GM19035 (cell line): ENCODE data around the gene GRIA3.
"Not testable (repeated sequence)": the region's sequence is repeated elsewhere in the genome, so short reads cannot be mapped to it uniquely, and the experiment has no call there.

ENCODE experiments used
- ATAC-seq: cut with Tn5 transposase; IDR thresholded peaks from one replicate; pipeline ENCODE4 v1.9.1; 2021; ENCODE audit not compliant: unreplicated experiment

The GRIA3 gene

DNA sequence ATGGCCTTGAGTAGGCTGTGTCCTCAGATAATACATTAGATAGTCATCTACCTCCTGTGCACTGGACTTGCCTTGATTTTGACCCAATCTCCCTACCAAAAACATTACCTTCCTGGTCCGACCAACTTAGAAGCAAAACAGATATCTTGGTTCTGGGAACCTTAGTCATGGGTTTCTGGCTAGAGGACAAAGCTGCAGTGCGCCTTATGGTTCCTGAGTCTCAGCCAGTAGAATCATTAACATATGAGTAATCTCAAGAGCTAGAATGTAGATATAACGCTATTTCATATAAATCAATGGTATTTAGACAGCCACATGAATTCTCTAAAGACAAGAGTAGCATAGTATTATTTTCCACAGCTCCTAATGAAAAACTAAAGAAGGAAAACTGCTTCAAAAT lies 83.1 kb downstream of the GRIA3 start:
- ATAC-seq = no peak

DNA sequence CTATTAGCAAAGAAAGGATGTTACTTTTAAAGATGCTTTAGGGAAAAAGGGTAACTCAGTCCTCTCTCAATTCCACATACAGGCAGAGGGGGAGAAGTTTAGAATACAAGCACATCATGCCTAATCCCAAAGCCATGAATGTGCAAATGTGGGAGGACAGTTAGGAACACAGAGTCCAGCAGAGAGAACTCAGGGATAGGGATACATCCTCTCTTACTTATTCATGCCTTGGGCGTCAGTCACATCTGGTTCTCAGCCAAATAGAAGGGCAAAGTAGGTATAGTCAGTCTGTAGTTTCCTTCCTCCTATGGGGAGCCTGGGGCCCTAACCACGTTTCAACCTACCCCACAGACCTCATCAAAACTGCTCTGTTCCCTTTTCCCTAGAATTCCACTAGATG lies 87.8 kb downstream of the GRIA3 start:
- ATAC-seq = no peak

DNA sequence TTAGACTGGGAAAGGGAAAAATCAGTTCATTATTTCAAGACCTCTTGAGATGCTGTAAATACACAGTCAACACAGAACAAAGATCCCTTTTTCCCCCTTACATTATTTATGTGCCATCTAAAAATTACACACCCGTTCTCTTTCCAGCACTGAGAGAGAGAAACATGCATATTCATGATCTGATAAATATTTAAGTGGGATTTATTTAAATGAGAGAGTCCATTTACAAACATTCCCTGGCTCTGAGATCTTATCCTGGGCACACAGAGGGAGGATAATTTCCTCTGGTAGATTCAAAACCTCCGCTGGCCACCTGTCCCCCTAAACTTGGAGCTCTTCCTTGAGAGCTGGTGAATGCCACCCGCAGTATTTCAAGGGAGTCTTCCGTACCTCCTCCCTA lies 88.6 kb downstream of the GRIA3 start:
- ATAC-seq = no peak

DNA sequence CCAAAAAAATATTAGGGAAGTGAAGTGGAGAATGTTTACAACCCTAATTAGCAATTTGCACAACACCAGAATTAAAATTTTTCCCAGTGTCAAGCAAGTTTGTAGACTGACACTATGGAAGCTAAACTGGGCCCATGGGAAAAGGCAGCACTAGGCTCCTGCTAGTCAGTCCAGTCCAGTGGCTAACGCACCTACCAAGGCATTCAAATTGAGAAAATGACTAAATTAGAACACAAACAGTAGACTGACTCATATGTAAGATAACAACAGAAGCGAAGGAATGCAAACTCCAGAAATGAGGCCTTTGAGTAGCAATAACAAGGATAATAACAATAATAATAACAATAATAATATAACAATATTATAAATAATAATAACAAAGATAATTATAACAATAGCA lies 90.7 kb downstream of the GRIA3 start:
- ATAC-seq = no peak

DNA sequence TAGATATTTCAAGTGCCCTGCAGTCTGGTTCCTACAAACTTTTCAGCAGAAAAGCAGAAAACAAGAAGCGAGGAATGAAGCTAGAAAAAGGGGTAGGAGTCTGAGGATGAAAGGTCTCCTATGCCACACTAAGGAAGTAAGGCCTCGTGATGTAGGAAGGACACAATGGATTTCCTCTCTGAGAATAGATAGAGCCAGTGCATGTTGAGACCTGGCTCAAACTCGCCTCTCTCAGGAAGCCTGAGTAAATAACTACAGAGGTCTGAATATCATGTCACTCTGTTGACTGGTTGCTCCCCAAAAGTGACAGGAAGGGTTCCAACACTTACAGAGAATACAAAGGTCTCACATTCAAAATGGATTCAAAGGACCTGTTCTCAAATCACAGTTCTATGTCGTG lies 93.3 kb downstream of the GRIA3 start:
- no peak for ATAC-seq

DNA sequence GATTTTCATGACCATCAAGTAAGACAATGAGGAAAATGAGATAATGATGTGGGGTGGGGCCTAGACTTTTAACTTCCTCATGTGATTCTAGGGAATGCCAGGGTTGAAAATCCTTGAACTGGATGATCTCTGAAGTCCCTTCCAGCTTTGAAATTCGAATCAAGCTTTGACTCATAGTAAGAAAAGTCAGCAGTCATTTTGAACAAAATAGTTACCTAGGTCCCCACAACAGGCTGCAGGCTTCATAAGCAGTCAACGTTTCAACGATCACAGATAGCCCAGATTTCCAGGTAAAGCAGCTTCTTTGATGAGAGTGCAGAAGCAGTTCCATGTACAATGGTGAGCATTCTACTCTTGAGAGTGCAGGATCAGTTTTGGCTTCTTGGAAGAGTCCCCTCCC lies 93.7 kb downstream of the GRIA3 start:
- no peak for ATAC-seq

DNA sequence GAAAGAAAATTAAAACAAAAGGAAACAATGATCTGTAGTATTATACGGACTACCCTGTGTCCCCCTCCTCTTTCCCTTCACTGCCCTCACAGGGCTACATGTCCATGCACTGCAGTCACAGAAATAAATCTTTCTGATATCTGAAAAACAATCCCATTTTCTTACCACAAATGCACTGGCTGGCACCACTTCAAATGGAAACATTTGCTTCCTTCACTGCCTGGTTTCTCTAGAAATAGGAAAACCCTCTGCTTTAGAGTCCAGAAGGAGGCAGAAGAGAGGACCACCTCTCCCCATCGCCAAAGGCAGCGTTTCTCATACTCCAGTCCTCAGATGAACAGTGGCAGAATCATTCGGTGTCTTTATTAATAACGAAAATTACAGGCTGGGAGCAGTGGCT lies 98.2 kb downstream of the GRIA3 start:
- ATAC-seq = no peak

DNA sequence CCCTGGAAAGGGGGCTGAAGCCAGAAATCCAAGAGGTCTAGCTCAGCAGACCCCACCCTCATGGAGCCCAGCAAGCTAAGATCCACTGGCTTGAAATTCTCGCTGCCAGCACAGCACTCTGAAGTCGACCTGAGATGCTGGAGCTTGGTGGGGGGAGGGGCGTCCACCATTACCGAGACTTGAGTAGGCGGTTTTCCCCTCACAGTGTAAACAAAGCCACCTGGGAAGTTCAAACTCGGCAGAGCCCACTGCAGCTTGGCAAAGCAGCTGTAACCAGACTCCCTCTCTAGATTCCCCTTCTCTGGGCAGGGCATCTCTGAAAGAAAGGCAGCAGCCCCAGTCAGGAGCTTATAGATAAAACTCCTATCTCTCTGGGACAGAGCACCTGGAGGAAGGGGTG lies 99.3 kb downstream of the GRIA3 start:
- not testable (repeated sequence) for ATAC-seq

DNA sequence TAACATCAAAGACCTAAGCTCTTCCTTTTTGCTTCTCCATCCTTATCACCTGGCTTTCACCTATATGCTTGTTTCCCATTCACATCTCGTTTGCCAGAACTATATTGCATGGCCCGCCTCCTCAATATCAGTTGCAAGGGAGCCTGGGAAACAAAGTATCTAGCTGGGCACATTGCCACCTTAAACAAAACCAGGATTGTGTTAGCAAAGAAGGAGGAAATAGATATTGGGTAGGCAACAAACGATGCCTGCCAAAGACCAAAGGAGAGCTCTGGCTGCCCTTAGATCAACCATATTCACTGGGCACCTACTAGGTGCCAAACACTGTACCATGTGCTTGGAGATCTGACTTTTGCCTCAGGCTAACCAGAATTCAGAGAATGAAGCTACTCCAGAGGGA lies 107.5 kb downstream of the GRIA3 start:
- no peak for ATAC-seq

DNA sequence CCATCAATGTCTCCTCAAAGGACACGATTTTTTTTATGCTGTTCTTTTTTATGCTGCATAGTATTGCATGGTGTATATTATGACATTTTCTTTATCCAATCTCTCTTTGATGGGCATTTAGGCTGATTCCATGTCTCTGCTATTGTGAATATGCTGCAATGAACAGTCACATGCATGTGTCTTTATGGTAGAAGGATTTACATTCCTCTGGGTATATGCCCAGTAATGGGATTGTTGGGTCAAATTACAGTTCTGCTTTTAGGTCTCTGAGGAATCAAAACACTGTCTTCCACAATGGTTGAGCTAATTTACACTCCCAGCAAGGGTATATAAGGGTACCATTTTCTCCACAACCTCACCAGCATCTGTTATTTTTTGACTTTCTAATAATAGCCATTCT lies 113.9 kb downstream of the GRIA3 start:
- ATAC-seq = no peak

DNA sequence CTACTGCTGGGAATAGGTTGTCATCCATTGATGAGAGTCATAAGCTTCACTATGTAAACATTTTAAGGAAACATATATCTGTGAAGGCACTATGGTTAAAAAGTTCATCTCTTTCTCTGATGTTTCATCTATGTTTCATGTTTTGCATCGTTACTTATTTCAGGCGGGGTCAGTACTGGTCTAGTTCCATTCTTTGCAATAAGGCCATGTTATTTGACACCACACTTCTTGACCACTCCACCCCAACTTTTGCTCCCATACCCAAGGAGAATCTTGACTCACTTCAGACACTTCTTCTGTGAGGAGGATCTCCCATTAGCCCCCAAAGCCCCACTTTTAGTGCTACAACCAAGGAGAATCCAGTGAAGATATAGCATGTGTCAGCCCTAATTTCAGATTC lies 119.4 kb downstream of the GRIA3 start:
- no peak for ATAC-seq

DNA sequence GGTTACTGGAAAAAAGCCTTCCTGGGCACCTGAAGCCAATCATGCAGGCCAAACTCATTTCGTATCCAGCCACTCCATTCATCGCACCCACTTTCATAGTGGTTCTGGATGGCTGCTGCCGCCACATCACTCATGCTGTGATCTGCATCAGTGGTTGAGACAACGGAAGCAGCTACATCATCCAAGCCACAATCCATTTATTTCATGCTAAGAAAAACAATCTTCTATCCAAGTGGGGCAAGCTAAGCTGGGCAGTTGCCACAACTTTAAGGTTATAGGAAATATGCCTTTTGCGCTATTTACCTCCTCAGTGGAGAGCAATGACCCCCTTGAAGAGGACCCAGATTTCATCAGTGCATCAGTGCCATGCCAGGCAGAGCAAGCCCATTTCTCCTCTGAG lies 124.6 kb downstream of the GRIA3 start:
- ATAC-seq = no peak

DNA sequence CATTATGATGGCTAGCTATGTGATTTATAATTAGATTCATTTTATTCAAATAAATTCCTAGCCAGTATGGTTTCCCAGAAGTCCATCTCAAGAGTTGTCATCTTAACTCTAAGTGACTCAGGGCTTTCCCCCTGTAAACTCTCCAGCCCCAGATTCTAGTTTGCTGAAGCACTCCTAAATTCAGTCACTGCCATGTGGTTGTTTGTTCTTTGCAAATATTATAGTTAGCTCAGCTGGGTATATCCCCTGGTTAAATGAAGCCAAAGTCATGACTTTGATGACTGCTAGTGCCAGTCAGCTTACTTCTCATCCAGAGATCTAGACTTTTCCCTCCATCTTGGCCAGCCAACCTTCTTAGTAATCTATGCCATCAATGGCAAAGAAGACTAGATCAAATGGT lies 126.0 kb downstream of the GRIA3 start:
- no peak for ATAC-seq

DNA sequence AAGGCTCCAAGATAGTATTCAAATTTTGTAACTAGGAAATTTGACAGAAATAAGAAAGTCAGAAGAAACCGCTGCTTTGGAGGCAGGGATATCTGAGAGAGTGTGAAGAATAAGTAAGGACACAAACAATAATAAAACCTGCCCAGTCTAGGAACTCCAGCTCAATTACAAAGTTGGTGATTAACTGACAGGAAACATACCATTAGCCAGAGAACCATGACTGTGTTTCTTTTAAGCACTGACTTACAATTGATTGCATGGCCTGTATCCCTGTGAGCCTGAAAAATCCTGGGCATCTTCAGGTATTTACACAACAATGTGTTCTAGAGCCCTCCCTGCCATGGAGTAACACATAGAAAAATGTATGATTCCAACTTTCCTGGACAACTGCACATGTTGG lies 127.4 kb downstream of the GRIA3 start:
- ATAC-seq = no peak

DNA sequence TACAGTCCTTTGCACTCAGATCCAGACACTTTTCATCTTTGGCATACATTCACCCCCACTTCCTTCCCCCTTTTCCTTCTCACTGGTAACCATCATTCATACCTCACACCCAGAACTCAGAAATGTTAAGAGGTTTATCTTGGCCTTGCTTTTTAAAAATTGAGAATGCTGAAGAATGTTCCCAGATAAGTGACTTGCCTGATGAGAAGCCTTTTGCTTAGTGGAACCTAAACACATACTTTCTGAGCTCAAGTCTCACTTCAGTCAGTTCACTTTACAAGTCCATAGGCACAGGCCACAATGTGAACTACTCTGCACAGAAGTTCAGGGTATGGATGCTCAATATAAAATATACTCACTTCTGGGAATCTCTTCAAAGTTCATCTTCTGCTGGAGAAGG lies 129.4 kb downstream of the GRIA3 start:
- no peak for ATAC-seq

DNA sequence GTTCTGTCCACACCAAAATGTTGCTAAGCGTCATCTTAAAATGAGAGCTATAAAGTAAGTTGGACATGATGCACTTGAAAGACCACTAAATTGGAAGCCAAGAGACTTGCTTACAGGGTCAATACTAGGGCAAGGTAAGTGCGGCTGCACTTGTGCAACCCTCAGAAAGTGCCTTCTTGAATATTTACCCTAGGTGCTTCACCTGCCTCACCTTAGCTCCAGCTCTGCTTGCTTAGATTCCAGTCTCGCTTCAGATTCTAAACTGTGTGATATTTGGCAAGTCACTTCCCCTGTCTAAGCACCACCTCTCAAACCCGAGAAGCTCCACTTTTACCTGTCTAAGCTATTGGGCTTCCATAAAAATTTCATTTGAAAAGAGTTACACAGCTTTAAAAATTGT lies 136.5 kb downstream of the GRIA3 start:
- no peak for ATAC-seq

DNA sequence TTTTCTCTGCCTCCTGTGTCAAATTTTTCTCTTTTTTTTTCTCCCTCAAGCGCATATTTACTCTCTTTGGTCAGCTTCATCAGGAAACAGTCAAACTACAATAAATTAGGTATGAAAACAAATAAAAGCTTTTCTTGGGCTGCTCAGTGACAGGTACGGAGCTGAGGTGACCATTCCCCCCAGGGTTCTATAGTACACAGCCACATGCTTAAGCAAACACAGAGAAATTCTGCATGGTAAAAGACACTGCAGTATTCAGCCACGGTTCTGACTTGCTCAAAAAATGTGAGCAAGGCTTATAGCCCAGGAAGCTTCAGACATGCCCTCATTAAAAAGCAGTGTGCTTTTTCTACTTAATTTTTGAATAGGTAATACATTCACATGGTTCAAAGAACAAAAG lies 138.5 kb downstream of the GRIA3 start:
- ATAC-seq = no peak

DNA sequence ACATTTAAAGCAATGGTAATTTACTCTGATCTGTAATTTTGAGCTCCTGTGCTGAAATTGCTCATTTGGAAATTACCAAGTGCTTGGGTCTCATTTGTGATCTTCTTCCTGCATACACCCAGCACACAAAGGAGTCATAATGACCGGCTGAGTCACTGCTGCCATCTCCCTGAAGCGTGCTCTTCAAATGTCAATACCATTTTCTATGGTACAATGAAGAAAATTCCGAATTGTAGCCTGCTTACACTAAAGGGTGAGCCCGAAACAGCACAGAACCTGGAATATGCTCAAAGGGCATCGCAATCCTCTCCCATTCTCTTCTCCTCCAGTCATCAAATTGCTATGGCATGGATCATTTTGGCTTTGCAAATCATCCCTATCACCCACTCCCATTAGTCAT lies 140.5 kb downstream of the GRIA3 start:
- ATAC-seq = peak; percentile 55

DNA sequence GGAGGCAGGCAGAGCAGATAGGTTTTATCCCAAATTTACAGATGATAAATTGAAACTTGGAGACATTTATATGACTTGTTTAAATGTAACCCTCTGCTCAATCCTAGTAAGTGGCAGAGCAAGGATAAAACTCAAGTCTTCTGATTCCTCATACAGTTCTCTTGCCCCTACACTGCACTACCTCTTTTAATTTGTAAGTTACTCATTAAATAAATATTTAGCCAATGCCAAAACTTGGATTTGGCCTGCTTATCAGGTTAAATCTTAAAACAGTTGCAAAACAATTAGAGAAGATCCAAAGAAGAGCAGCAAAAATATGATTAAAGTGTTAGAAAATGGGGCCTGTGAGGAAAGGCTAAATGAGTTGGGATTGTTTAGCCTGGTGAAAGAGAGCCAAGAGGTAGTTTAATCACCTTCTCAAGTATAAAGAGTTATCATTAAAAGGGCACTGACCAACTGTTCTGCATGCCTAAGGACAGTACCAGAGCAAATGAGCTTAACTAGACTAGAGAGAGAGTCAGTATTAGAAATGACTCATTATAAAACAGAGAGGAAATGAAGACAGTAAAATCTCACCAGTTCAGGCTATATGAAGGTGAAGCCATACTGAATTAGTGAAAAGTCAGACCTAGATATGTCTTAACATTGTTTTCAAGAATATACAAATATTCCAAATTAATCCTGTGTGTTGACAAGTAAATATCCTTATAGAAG lies 146.3 kb downstream of the GRIA3 start:
- peak; percentile 89 for ATAC-seq

DNA sequence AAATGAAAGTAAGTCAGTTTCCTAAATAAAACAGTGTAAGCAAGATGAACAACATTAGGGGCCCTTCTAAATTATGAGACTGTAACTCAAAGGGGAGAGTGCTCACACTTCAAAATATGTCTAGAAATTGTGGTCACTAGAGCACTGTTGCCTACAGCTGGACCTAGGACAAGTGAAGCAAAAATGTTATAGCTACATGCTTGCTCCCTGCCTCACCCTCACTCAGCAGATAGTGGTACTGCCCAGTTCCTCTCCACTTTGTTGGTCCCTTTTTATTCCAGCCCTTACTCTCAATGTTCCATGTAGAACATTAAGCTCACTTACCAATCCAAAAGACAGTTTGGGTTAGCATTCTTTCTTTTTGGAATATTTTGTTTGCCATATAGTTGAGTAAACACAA lies 147.3 kb downstream of the GRIA3 start:
- ATAC-seq = peak; percentile 39

DNA sequence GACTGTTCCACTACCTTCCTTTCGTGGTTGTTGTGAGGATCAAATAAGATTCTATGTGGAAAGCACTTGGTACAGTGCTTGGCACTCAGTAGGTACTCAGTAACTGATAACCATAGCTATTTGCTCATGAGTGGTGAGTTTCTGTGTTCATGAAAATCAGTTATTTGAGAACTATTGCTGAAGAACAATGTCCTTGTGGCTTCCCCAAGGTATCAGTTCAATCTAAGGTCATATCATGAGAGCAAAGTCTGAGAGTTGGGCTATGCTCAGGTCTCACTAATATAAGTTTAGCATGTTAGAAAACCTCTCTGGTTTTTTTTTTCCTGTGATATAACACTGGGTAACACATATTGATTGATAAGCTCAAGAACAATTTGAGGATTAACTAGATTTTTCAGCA lies 147.8 kb downstream of the GRIA3 start:
- peak; percentile 29 for ATAC-seq

DNA sequence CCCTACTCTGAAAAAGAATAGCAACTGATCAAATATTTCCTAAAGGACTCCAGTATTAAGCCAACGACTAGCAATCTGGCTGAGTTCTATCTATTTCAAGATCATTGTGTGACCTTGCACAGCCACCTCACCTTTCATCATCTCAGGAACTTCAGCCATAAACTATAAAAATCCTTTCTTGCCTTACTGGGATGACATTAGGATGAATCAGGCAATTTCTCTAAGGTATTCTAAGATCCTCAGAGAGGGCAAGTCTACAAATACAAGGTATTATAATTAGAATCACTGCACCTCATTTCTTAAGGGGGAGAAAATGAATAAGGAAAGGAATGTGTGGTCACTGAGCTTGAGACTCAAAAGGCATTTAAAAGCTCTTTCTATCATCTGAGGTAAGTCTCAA lies 152.6 kb downstream of the GRIA3 start:
- no peak for ATAC-seq

DNA sequence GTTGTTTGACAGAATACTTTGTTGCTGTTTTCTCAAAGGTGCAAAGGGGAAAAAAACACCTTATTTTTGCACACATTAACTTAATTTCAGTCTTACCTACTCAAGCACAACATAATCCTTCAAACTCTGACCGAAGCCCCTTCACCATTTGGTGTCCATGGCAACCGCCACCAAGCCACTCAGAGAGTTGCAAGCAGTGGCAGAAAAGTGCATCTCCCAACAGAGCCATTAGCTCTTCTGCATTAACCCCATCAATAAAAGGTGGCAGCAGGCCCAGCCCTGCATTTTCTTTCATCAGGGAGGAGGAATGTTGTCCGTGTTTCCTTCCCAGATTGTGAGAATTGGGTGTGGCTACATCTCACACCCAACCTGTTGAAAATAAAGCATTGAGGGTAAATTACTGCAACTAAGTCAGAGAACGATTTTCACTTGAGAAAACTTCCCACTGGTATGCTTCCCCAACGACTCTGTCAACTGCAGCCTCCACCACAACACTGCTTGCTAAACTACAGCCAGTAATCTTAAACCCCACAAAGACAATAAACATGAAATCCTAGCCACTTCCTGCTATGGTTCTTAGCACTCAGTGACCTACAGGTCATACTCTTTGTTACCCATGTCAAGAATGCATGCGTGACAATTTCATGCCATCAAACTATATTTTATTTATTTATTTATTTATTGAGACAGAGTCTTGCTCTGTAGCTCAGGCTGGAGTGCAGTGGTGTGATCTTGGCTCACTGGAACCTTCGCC lies 154.0 kb downstream of the GRIA3 start:
- ATAC-seq = no peak
